BE2C (cell line): ENCODE results near the gene CD79B.

Experiments used
- DNase-seq: peaks from one replicate; pipeline ENCODE4 v3.0.0-alpha.2; 2020
- H3K27me3 ChIP-seq: fragments of 250-450 bp; sonication (Bioruptor Pico); 2 replicates; pipeline ENCODE4 v1.5.1; 2020; ENCODE audit warnings: mild to moderate bottlenecking
- H3K36me3 ChIP-seq: fragments of 250-450 bp; sonication (Bioruptor Pico); 2 replicates; pipeline ENCODE4 v1.5.1; 2020; ENCODE audit warnings: mild to moderate bottlenecking
- H3K4me1 ChIP-seq: fragments of 250-450 bp; sonication (Bioruptor Pico); 2 replicates; pipeline ENCODE4 v1.5.1; 2020
- H3K4me3 ChIP-seq: 2 replicates; pipeline ENCODE4 v1.5.1; 2011; ENCODE audit warnings: low read depth, low read length
- H3K9me3 ChIP-seq: fragments of 250-450 bp; sonication (Bioruptor Pico); 2 replicates; pipeline ENCODE4 v1.5.1; 2020
- TF ChIP-seq, protein P1 (sequence below): IDR thresholded peaks from 2 replicates; pipeline ENCODE4 v1.5.1; 2012; ENCODE audit warnings: mild to moderate bottlenecking, low read depth, low read length

The CD79B gene

DNA sequence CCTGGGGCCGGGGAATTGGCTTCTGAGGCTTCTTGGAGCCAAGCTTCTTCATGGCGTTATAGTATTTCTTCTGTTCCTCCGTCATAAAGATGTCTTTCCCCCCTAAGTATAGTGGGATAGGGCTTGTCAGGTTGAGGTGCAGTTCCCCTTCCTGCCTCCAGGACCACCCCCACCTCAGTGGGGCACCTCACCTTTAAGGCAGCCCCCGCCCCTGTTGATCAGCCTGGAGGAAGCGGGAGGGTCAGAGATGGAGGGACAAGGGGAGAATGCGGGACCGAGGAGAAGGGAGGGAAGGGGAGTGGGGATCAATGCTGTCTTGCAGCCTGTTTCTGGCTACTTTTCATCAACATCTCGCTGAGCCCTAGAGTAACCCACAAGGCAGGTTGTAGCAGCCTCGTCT is 11.6 kb upstream of the CD79B start:
- TF ChIP-seq, protein P1, sequence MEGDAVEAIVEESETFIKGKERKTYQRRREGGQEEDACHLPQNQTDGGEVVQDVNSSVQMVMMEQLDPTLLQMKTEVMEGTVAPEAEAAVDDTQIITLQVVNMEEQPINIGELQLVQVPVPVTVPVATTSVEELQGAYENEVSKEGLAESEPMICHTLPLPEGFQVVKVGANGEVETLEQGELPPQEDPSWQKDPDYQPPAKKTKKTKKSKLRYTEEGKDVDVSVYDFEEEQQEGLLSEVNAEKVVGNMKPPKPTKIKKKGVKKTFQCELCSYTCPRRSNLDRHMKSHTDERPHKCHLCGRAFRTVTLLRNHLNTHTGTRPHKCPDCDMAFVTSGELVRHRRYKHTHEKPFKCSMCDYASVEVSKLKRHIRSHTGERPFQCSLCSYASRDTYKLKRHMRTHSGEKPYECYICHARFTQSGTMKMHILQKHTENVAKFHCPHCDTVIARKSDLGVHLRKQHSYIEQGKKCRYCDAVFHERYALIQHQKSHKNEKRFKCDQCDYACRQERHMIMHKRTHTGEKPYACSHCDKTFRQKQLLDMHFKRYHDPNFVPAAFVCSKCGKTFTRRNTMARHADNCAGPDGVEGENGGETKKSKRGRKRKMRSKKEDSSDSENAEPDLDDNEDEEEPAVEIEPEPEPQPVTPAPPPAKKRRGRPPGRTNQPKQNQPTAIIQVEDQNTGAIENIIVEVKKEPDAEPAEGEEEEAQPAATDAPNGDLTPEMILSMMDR, result peak; percentile 32
- no peak for DNase-seq
- H3K4me3 ChIP-seq, result no peak overlapping the region
- H3K4me1 ChIP-seq, result no peaks in the 10 kb centered on the region
- no peaks in the 10 kb centered on the region for H3K27me3 ChIP-seq
- no peaks in the 10 kb centered on the region for H3K36me3 ChIP-seq
- H3K9me3 ChIP-seq, result no peaks in the 10 kb centered on the region

DNA sequence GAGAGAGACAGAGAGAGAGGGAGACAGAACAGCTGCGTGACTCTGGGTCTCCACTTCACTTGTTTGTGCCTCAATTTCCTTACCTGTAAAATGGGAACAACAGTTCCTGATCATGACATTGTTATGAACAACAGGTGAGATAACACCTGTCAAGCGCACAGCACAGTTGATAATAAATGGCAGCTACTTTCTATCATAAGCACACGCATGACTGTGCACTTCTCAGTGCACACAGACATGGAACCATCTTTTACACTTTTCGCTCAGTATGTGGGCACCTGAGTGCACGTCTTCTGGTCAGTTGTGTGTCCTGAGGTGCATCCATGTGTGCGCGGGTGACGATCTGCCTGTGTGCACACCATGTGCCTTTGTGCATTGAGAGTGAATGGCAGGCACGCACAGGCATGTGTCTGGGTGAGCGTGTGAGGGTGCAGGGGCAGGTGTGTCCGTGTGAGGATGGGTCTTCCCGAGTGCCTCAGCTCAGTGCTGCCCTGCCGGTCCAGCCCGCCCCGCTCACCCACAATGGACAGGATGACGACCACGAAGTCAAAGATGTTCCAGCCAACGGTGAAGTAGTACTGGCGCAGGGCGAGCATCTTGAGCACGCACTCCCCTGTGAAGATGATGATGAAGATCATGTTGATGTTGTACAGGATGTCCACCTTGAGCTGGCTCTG is 10.3 kb upstream of the CD79B start:
- H3K4me1 ChIP-seq, result no peaks in the 10 kb centered on the region
- H3K4me3 ChIP-seq, result no peak overlapping the region
- H3K9me3 ChIP-seq, result no peaks in the 10 kb centered on the region
- no peaks in the 10 kb centered on the region for H3K27me3 ChIP-seq
- TF ChIP-seq, protein P1, result no peak
- DNase-seq, result no peak
- H3K36me3 ChIP-seq, result no peaks in the 10 kb centered on the region

DNA sequence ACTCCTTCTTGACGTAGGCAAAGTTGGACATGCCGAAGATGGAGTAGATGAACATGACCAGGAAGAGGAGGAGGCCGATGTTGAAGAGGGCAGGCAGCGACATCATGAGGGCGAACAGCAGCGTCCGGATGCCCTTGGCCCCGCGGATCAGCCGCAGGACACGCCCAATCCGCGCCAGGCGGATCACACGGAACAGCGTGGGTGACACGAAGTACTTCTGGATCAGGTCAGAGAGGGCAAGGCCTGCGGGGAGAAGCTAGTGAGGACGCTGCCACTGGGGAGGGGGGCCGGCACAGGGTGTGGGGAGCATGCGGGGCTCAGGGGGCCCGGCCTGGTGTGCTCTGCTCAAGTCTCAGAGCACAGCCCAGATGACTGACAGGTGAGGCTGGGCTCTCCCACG is 9.6 kb upstream of the CD79B start:
- TF ChIP-seq, protein P1, result no peak
- no peaks in the 10 kb centered on the region for H3K27me3 ChIP-seq
- H3K4me1 ChIP-seq, result no peaks in the 10 kb centered on the region
- no peak for DNase-seq
- no peaks in the 10 kb centered on the region for H3K36me3 ChIP-seq
- H3K9me3 ChIP-seq, result no peaks in the 10 kb centered on the region
- no peak overlapping the region for H3K4me3 ChIP-seq

DNA sequence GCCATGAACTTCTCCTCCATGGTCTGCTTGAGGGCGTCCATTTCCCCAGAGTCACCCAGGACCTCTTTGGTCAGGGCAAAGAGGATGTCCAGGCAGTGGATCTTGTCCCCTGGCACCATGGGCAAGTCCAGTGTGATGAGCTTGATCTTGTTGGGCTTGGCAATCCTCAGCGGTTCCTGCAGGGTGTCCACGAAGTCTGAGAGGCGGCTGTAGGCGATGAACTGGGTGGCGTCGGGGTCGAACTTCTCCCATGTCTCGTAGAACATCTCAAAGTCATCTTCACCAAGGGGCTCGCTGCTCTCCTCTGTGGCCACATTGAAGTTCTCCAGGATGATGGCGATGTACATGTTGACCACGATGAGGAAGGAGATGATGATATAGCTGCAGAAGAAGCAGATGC is 9.0 kb upstream of the CD79B start:
- Histone ChIP-seq H3K27me3 (no peaks in the 10 kb centered on the region), H3K4me3 (no peak overlapping the region), H3K9me3 (no peaks in the 10 kb centered on the region), H3K4me1 (no peaks in the 10 kb centered on the region), H3K36me3 (no peaks in the 10 kb centered on the region)
- DNase-seq, result no peak
- TF ChIP-seq, protein P1, result no peak

DNA sequence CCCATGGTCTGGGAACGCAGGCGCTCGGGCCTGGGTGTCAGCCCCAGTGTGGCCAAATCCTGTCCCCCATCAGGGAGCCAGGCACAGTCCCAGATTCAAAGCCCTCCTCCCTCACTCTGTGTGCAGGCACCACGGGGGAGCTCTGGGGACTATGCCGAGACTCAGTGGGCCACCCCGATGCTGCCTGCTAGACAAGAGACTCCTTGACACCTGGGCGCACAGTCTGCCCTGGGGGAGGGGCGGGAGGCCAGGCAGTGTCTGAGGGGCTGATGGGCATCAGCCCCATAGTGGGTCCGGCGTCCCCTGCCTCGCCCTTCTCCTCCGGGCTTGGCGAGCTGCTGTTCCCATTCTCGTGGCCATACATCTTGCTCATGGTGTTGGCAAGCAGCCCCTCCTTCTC is 8.5 kb upstream of the CD79B start:
- Histone ChIP-seq H3K9me3 (no peaks in the 10 kb centered on the region), H3K4me1 (no peaks in the 10 kb centered on the region), H3K36me3 (no peaks in the 10 kb centered on the region), H3K27me3 (no peaks in the 10 kb centered on the region), H3K4me3 (no peak overlapping the region)
- TF ChIP-seq, protein P1, result no peak
- no peak for DNase-seq

DNA sequence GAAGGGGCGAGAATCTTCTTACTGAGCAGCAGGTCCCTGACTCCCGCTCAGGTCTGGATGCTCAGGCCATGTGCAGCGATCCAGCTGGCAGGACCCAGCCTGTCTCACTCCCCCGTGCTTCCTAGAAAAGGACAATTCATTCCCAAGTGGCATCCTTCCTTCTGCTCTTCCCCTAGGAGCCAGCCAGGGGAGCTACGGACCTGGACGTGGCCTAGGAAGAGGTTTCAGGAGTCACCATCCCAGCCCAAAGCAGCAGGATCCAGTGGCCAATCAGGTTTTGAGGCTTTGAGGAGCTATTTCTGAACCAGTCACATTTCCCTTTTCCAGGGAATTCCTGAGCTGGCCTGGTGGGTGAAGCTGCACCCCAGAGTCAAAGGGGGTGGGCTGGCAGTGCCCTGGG is 7.8 kb upstream of the CD79B start:
- TF ChIP-seq, protein P1, result no peak
- no peak for DNase-seq
- Histone ChIP-seq H3K27me3 (no peaks in the 10 kb centered on the region), H3K4me3 (no peak overlapping the region), H3K36me3 (no peaks in the 10 kb centered on the region), H3K9me3 (no peaks in the 10 kb centered on the region), H3K4me1 (no peaks in the 10 kb centered on the region)
